BJ (cell line): Measurements from ENCODE around the gene NFATC1. TPM values are rescaled to one million over a fixed set of nuclear protein-coding genes. Genes with fewer than 3 reads are reported as not detected.

Experiments used
- CTCF ChIA-PET: fragments of 350-600 bp; formaldehyde crosslinking; extraction: SDS; loops from one replicate; lab custom pipeline; 2021; ENCODE audit warnings: antibody characterized with exemption, inconsistent platforms; lab: Yijun Ruan, JAX
- POLR2A ChIA-PET: fragments of 300-600 bp; sonication (Branson Sonifier 250); formaldehyde crosslinking; extraction: SDS; loops from one replicate; lab custom pipeline; 2021; ENCODE audit warnings: antibody characterized with exemption; lab: Charles Lee
- DNase-seq: peaks from one replicate; pipeline ENCODE4 v3.0.0-alpha.2; 2011; ENCODE audit warnings: low read depth
- H3K27me3 ChIP-seq: 2 replicates; pipeline ENCODE4 v1.6.0; 2011; ENCODE audit warnings: low read length; ENCODE audit not compliant: control insufficient read depth, insufficient read depth
- H3K36me3 ChIP-seq: 2 replicates; pipeline ENCODE4 v1.5.1; 2011; ENCODE audit warnings: low read length; ENCODE audit not compliant: control insufficient read depth, insufficient read depth
- H3K4me3 ChIP-seq: 2 replicates; pipeline ENCODE4 v1.5.1; 2011; ENCODE audit warnings: low read depth, mild to moderate bottlenecking, control low read depth, low read length
- CTCF ChIP-seq: IDR thresholded peaks from 2 replicates; pipeline ENCODE4 v1.5.1; 2011; ENCODE audit warnings: low read depth, mild to moderate bottlenecking, control low read depth, inconsistent platforms, low read length, moderate library complexity; ENCODE audit not compliant: insufficient read depth
- polyA plus RNA-seq: library from polyadenylated mRNA; depleted of rRNA; stranded (reverse); fragments of >200 nt; gene quantifications from 2 replicates; pipeline ENCODE4 v1.2.3, GENCODE V29; 2011

NFATC1 gene
- polyA plus RNA-seq, 1 experiment: 1.2 TPM

- TF ChIP-seq CTCF: no peak
- no peak overlapping the region for H3K4me3 ChIP-seq
- ChIA-PET POLR2A (no interaction called here), CTCF (no interaction called here)
- no peak for DNase-seq
- H3K27me3 ChIP-seq: no peaks in the 10 kb centered on the region
- no peaks in the 10 kb centered on the region for H3K36me3 ChIP-seq
These were observed 33.7 kb downstream of the NFATC1 start for GRCh38 chr18:79429381-79429780.

DNA sequence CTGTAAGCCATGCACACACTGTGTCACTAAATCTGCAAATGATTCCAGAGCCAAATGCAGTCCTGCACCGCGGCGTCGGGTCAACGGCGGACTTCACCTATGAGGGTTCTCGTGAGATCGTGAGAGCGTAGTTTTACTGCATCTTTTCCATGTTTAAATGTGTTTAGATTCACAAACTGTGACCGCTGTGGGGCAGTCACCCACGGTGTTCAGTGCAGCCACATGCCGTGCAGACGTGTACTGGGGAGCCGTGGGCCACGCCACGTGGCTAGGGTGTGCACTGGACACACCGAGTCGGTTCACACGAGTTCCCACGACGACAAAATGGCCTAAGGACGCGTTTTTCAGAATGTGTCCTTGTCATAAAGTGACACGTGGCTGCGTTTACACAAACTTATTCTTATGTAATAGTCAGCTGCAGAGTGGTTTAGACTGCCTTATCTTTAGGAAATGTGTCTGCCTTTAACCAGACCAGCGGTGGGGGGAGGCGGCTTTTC lies 34.1 kb downstream of the NFATC1 start:
- H3K4me3 ChIP-seq: no peak overlapping the region
- H3K36me3 ChIP-seq: no peaks in the 10 kb centered on the region
- TF ChIP-seq CTCF: no peak
- POLR2A ChIA-PET: no interaction called here
- CTCF ChIA-PET: no interaction called here
- H3K27me3 ChIP-seq: no peaks in the 10 kb centered on the region
- no peak for DNase-seq

DNA sequence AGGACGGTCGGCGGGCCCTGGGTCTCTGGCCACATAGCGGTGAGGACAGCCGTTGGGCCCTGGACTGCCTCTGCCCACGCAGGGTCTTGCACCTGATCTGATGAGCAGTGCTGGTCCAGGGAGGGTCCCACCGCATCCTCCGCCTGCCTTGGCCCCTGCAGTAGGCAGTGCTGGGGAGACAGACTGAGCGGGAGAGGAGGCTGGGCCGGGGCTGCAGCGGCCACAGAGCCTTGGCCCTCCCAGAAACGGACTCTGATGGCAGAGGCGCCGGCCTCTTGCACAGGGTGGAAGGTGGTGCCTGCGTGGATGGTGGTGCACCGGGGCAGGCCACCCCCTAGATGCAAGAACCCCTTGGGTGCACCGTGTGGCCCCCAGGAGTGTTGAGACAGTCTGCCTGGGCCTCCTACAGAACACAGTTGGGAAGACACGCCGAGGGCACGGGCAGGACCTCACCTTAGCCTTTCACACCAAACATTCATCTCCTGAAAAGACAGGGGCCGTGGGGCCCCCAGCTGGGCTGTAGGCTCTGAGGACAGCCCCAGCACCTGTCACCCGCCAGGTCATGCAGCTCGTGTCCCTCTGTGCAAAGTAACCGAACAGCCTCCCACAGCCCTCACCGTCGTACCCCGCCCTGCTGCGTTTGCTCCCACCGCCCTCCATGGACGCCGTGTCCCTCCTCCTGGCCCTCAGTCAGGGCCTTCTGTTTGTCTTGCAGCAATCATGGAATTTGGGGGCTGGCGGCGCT lies 36.8 kb downstream of the NFATC1 start:
- POLR2A ChIA-PET: no interaction called here
- no peak for TF ChIP-seq CTCF
- H3K4me3 ChIP-seq: no peak overlapping the region
- DNase-seq: no peak
- CTCF ChIA-PET: no interaction called here
- H3K36me3 ChIP-seq: no peaks in the 10 kb centered on the region
- no peaks in the 10 kb centered on the region for H3K27me3 ChIP-seq

DNA sequence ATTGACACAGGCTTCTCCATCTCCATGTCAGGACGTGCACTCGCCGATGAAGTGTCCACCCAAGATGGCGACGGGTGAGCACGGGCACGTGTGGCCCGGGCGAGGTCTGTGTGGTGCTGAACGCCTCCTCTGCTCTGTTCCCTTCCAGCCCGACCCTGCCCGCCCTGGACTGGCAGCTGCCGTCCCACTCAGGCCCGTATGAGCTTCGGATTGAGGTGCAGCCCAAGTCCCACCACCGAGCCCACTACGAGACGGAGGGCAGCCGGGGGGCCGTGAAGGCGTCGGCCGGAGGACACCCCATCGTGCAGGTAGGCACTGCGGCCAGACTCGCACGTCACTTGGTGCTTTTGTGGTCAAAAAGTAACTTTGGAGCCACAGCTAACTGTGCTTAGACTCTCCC lies 37.7 kb downstream of the NFATC1 start:
- CTCF ChIA-PET: no interaction called here
- Histone ChIP-seq H3K36me3 (no peaks in the 10 kb centered on the region), H3K4me3 (no peak overlapping the region), H3K27me3 (no peaks in the 10 kb centered on the region)
- no peak for DNase-seq
- POLR2A ChIA-PET: no interaction called here
- no peak for TF ChIP-seq CTCF

DNA sequence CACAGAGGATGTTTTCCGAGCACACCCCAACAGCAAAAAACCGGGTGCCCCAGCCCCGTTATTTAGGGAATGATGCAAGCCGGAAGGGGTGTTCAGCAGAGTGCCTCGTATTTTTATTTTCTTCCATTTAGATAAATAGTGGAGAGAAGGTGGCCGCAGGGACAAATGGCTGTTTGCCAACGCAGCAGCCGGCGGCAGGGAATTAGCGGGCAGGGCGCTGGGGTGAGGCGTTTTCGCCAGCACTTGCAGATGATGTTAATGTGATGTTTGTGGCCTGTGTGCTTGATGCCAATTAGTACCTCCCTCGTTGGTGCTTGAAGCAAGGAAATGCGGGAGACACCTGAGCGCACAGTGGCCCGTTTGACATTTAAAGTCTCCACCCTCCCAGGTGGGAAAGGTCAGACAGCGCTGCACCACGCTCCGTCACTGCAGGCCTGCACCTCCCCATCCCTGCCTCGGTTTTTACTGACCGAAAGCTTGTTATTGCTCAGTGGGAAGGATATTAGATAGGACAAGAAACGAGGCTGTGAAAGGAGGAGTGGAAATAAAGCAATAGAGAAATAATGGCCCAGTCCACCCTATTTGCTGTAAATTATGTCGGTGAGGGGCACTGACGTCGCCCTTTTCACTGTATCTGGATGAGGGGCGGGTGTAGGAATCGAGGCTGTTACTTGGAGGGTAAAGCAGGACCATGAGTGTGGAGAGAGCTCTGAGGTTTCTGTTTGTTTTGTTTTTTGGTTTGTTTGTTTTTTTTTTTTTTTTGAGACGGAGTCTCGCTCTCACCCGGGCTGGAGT lies 39.1 kb downstream of the NFATC1 start:
- Histone ChIP-seq H3K36me3 (no peaks in the 10 kb centered on the region), H3K4me3 (no peak overlapping the region), H3K27me3 (no peaks in the 10 kb centered on the region)
- no peak for TF ChIP-seq CTCF
- DNase-seq: no peak
- POLR2A ChIA-PET: no interaction called here
- CTCF ChIA-PET: no interaction called here
